GM19351 (cell line): ENCODE measurements around the gene TRIM49D2.
"Not testable (repeated sequence)": the region's sequence is repeated elsewhere in the genome, so short reads cannot be mapped to it uniquely, and the experiment has no call there.

ENCODE experiments used
- ATAC-seq: cut with Tn5 transposase; IDR thresholded peaks from one replicate; pipeline ENCODE4 v1.9.1; 2021; ENCODE audit warnings: mild to moderate bottlenecking, moderate library complexity; ENCODE audit not compliant: unreplicated experiment

TRIM49D2 gene, protein sequence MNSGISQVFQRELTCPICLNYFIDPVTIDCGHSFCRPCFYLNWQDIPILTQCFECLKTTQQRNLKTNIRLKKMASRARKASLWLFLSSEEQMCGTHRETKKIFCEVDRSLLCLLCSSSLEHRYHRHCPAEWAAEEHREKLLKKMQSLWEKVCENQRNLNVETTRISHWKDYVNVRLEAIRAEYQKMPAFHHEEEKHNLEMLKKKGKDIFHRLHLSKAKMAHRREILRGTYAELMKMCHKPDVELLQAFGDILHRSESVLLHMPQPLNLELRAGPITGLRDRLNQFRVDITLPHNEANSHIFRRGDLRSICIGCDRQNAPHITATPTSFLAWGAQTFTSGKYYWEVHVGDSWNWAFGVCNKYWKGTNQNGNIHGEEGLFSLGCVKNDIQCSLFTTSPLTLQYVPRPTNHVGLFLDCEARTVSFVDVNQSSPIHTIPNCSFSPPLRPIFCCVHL

DNA sequence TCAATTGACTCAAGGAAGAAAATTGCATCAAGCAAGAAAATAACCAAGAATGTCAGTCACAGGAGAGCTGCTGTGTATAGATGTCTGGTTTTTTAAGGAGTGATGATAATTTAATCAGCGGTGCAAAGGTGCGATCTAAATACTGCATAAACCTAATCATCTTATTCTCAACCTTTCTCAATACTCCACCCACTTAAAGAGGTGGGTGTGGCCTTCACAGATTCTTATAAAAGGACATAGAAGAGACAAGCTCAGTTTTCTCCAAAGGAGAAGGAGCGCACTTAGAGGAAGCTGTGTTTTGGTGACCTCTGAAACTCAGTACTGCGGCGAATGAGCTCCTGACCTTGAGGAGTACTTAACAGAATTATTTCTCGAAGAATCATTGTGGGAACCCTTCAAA is at the start of gene TRIM49D2:
TRIM49D2 (plus strand) TSS at position 301 of the 400 bp plus-strand sequence. CDS start 2,698 bp downstream, outside the sequence.
- ATAC-seq: not testable (repeated sequence)

DNA sequence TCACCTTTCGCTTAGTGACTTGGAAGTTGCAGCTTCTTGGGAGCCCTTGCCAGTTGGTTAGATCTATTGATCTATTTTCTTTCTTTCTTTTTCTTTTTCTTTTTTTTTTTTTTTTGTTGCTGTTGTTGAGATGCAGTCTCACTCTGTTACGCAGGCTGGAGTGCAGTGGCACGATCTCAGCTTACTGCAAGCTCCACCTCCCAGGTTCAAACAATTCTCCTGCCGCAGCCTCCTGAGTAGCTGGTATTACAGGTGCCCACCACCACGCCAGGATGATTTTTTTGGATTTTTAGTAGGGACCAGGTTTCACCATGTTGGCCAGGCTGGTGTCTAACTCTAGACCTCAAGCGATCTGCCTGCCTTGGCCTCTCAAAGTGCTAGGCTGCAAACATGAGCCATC is 46.4 kb upstream of the TRIM49D2 start:
- ATAC-seq: not testable (repeated sequence)

DNA sequence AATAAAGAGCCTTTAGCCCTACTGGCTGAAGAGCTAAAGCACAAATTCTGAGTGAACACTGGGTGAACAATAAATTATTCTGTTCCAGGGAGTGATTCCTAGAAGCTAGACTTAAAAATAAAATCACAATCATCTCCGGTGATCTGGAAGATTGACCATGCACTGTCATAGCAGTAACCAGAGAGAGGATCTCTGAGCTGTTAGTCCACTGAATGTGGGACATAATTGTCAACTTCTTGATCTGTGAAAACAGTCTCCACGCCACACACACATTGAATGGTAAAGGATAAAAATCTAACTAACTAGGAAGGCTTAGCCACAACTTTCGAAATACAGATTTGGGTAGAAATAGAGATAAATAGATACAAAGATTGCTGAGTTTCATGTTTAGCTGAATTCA is 30.6 kb upstream of the TRIM49D2 start:
- not testable (repeated sequence) for ATAC-seq

DNA sequence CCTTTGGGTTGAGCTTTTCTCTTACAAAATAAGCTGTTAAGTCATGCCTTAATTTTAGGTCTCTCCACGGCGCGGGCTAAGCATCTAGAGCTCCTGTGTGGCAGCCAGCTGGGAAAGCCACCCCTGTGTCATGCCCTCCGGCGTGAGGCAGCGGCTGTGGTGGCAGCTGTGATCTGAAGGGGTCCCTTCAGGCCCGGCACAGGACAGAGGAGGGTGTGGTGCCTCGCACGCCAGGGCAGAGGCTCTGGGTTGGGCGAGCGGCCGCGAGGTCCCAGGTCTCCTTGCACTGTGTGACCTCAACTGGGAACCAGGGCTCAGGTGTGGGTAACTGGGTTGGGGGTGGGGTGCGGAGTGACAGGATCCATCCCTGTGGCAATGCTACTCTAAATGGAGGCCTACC is 23.1 kb upstream of the TRIM49D2 start:
- ATAC-seq: not testable (repeated sequence)

DNA sequence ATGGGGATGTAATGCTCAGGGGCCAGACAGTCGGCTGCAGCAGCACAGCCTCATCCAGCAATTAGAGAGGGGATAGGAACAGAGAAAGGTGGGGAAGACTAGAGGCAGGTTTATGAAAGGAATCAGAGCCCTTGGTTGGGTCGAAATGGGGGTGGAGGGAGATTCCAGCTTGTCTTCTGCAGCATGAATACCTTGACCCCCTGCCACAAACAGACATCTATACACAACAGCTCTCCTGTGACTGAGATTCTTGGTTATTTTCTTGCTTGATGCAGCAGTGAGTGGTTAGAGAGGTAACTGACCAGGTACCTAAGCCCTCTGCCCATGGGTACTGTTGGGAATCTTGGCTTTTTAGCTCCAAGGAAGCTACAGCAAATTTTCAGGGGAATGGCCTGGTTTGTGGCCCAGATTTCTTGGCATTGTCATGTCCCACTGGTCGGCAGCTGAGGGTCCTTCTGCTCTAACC is 1.6 kb upstream of the TRIM49D2 start, which contains the start of gene TRIM49D1:
TRIM49D1 (minus strand) TSS at position 51 of the 466 bp plus-strand sequence. CDS start 4,535 bp downstream, outside the sequence.
- no peak for ATAC-seq

DNA sequence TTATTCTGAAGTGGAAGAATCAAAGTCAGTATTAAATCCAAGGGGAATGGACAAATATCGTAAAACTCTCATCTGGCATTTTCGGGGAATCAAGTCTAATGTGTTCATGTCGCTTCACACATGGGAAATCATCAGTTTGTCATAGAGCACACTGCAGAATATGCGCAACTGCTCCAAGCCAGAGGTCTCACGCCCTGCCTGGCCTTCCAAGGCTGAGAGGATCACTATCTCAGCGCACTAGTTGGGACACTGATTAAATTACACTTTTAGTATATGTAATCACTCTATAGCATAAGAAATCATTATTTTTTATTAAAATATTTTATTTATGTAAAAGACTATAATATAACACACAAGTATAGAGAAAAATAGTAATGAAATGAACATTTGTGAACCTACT is 37.0 kb downstream of the TRIM49D2 start:
- not testable (repeated sequence) for ATAC-seq

DNA sequence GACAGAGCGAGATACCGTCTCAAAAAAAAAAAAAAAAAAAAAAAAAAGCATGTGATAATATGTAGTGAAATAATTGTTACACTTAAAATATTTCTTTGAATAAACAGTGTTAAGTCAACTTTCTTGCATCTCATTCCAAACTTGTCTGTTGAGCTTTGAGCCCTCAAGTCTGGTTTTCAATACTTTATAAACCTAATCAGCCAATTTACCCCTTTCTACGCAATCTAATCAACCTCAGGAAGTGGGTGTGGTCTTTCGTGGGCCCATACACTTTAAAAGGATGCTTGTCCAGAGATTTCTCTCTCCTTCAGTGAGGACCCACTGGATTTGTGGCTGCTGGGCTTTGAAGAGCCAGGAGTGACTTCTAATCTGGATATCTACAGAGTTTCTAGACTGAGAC is 41.9 kb downstream of the TRIM49D2 start, which contains the start of gene TRIM64:
TRIM64 (plus strand) TSS at position 301 of the 400 bp plus-strand sequence. CDS start 2,467 bp downstream, outside the sequence.
- ATAC-seq: not testable (repeated sequence)
